Measurements from ENCODE around the gene LYRM1. TPM values are rescaled to one million over a fixed set of nuclear protein-coding genes. Genes with fewer than 3 reads are reported as not detected.

Gene LYRM1
- total and polyA plus RNA-seq, 10 of the 15 experiments (the other 5 are each of a cell fraction or from before 2014, with no cell fraction given) = 18.4 to 54.4 (median 38.0) TPM

Other genes with a start within 250 kb of the LYRM1 start
- 0.22 TPM in 1 of 2 replicates, not detected in the other for gene ACSM1, start 203.1 kb upstream of the LYRM1 start, total RNA-seq (2014; rRNA removed)
- gene ACSM1, start 203.1 kb upstream of the LYRM1 start, total RNA-seq (2014; rRNA removed; fragmentation: Illumina TruSeq; extraction: Trizol) = 0.09 and 0.22 TPM in 2 replicates
- gene ACSM1, start 203.1 kb upstream of the LYRM1 start, total RNA-seq (2021) = not detected in 2 replicates
- 0.15 and 0.26 TPM in 2 replicates for gene ACSM1, start 203.1 kb upstream of the LYRM1 start, polyA plus RNA-seq (2011; rRNA removed)
- 0.13 and 0.55 TPM in 2 replicates for gene ACSM1, start 203.1 kb upstream of the LYRM1 start, polyA plus RNA-seq (2014; fragmentation: Illumina TruSeq; extraction: Trizol)
- under 1 TPM; 0.11 TPM for gene ACSM1, start 203.1 kb upstream of the LYRM1 start, polyA plus RNA-seq (2014; fragmentation: Nextera tagmentation; extraction: Ambion mirVana)
- gene ACSM1, start 203.1 kb upstream of the LYRM1 start, polyA plus RNA-seq (2014; rRNA removed) = 0.14 and 0.22 TPM in 2 replicates
- not detected for gene ACSM1, start 203.1 kb upstream of the LYRM1 start, polyA plus RNA-seq (2016; fragmentation: Nextera tagmentation; extraction: Ambion mirVana)
- 46.3 and 48.4 TPM in 2 replicates for gene THUMPD1, start 159.0 kb upstream of the LYRM1 start, total RNA-seq (2014; rRNA removed)
- gene THUMPD1, start 159.0 kb upstream of the LYRM1 start, total RNA-seq (2014; rRNA removed; fragmentation: Illumina TruSeq; extraction: Trizol) = 48.5 and 49.5 TPM in 2 replicates
- gene THUMPD1, start 159.0 kb upstream of the LYRM1 start, total RNA-seq (2021) = 33.7 and 36.2 TPM in 2 replicates
- 35.5 and 61.3 TPM in 2 replicates for gene THUMPD1, start 159.0 kb upstream of the LYRM1 start, polyA plus RNA-seq (2011; rRNA removed)
- gene THUMPD1, start 159.0 kb upstream of the LYRM1 start, polyA plus RNA-seq (2014; fragmentation: Illumina TruSeq; extraction: Trizol) = 37.7 and 44.4 TPM in 2 replicates
- gene THUMPD1, start 159.0 kb upstream of the LYRM1 start, polyA plus RNA-seq (2014; fragmentation: Nextera tagmentation; extraction: Ambion mirVana) = 10 to 100 TPM; 21.5 to 26.1 TPM
- 28.9 and 31.7 TPM in 2 replicates for gene THUMPD1, start 159.0 kb upstream of the LYRM1 start, polyA plus RNA-seq (2014; rRNA removed)
- 10 to 100 TPM; 45.2 to 49.5 TPM for gene THUMPD1, start 159.0 kb upstream of the LYRM1 start, polyA plus RNA-seq (2016; fragmentation: Nextera tagmentation; extraction: Ambion mirVana)
- gene ACSM3, start 136.8 kb upstream of the LYRM1 start, total RNA-seq (2014; rRNA removed) = 4.5 and 7.7 TPM in 2 replicates
- 5.4 and 6.5 TPM in 2 replicates for gene ACSM3, start 136.8 kb upstream of the LYRM1 start, total RNA-seq (2014; rRNA removed; fragmentation: Illumina TruSeq; extraction: Trizol)
- 4.4 and 7.1 TPM in 2 replicates for gene ACSM3, start 136.8 kb upstream of the LYRM1 start, total RNA-seq (2021)
- 21.0 and 28.6 TPM in 2 replicates for gene ACSM3, start 136.8 kb upstream of the LYRM1 start, polyA plus RNA-seq (2011; rRNA removed)
- gene ACSM3, start 136.8 kb upstream of the LYRM1 start, polyA plus RNA-seq (2014; fragmentation: Illumina TruSeq; extraction: Trizol) = 6.7 and 7.5 TPM in 2 replicates
- gene ACSM3, start 136.8 kb upstream of the LYRM1 start, polyA plus RNA-seq (2014; fragmentation: Nextera tagmentation; extraction: Ambion mirVana) = 1 to 10 TPM; 5.0 to 6.8 TPM
- 4.2 and 4.9 TPM in 2 replicates for gene ACSM3, start 136.8 kb upstream of the LYRM1 start, polyA plus RNA-seq (2014; rRNA removed)
- gene ACSM3, start 136.8 kb upstream of the LYRM1 start, polyA plus RNA-seq (2016; fragmentation: Nextera tagmentation; extraction: Ambion mirVana) = 1 to 10 TPM; 6.9 to 7.9 TPM
- gene ERI2, start 94.3 kb upstream of the LYRM1 start, total RNA-seq (2014; rRNA removed) = 20.3 and 24.4 TPM in 2 replicates
- 19.9 and 24.4 TPM in 2 replicates for gene ERI2, start 94.3 kb upstream of the LYRM1 start, total RNA-seq (2014; rRNA removed; fragmentation: Illumina TruSeq; extraction: Trizol)
- 17.4 and 18.5 TPM in 2 replicates for gene ERI2, start 94.3 kb upstream of the LYRM1 start, total RNA-seq (2021)
- 29.9 and 40.7 TPM in 2 replicates for gene ERI2, start 94.3 kb upstream of the LYRM1 start, polyA plus RNA-seq (2011; rRNA removed)
- gene ERI2, start 94.3 kb upstream of the LYRM1 start, polyA plus RNA-seq (2014; fragmentation: Illumina TruSeq; extraction: Trizol) = 17.5 and 21.2 TPM in 2 replicates
- 1 to 10 TPM; 7.7 to 7.8 TPM for gene ERI2, start 94.3 kb upstream of the LYRM1 start, polyA plus RNA-seq (2014; fragmentation: Nextera tagmentation; extraction: Ambion mirVana)
- 12.0 and 16.1 TPM in 2 replicates for gene ERI2, start 94.3 kb upstream of the LYRM1 start, polyA plus RNA-seq (2014; rRNA removed)
- gene ERI2, start 94.3 kb upstream of the LYRM1 start, polyA plus RNA-seq (2016; fragmentation: Nextera tagmentation; extraction: Ambion mirVana) = 10 to 100 TPM; 34.4 to 35.5 TPM
- gene REXO5, start 94.2 kb upstream of the LYRM1 start, total RNA-seq (2014; rRNA removed) = 10.3 and 12.9 TPM in 2 replicates
- 9.9 and 11.0 TPM in 2 replicates for gene REXO5, start 94.2 kb upstream of the LYRM1 start, total RNA-seq (2014; rRNA removed; fragmentation: Illumina TruSeq; extraction: Trizol)
- 9.3 and 9.4 TPM in 2 replicates for gene REXO5, start 94.2 kb upstream of the LYRM1 start, total RNA-seq (2021)
- 9.4 and 13.6 TPM in 2 replicates for gene REXO5, start 94.2 kb upstream of the LYRM1 start, polyA plus RNA-seq (2011; rRNA removed)
- gene REXO5, start 94.2 kb upstream of the LYRM1 start, polyA plus RNA-seq (2014; fragmentation: Illumina TruSeq; extraction: Trizol) = 9.2 and 10.3 TPM in 2 replicates
- gene REXO5, start 94.2 kb upstream of the LYRM1 start, polyA plus RNA-seq (2014; fragmentation: Nextera tagmentation; extraction: Ambion mirVana) = 1 to 10 TPM; 3.8 to 4.1 TPM
- 8.6 and 12.9 TPM in 2 replicates for gene REXO5, start 94.2 kb upstream of the LYRM1 start, polyA plus RNA-seq (2014; rRNA removed)
- gene REXO5, start 94.2 kb upstream of the LYRM1 start, polyA plus RNA-seq (2016; fragmentation: Nextera tagmentation; extraction: Ambion mirVana) = 10 to 100 TPM; 15.4 to 15.5 TPM
- 2.4 and 2.8 TPM in 2 replicates for gene DCUN1D3, start 413 bp upstream of the LYRM1 start, total RNA-seq (2014; rRNA removed)
- 2.3 and 2.5 TPM in 2 replicates for gene DCUN1D3, start 413 bp upstream of the LYRM1 start, total RNA-seq (2014; rRNA removed; fragmentation: Illumina TruSeq; extraction: Trizol)
- 3.5 and 3.7 TPM in 2 replicates for gene DCUN1D3, start 413 bp upstream of the LYRM1 start, total RNA-seq (2021)
- gene DCUN1D3, start 413 bp upstream of the LYRM1 start, polyA plus RNA-seq (2011; rRNA removed) = 4.5 and 5.5 TPM in 2 replicates
- 1.6 and 1.8 TPM in 2 replicates for gene DCUN1D3, start 413 bp upstream of the LYRM1 start, polyA plus RNA-seq (2014; fragmentation: Illumina TruSeq; extraction: Trizol)
- 1 to 10 TPM in 1 of 2 experiments, under 1 TPM in 1; 0.47 to 1.2 TPM for gene DCUN1D3, start 413 bp upstream of the LYRM1 start, polyA plus RNA-seq (2014; fragmentation: Nextera tagmentation; extraction: Ambion mirVana)
- gene DCUN1D3, start 413 bp upstream of the LYRM1 start, polyA plus RNA-seq (2014; rRNA removed) = 1.9 TPM in 2 replicates
- gene DCUN1D3, start 413 bp upstream of the LYRM1 start, polyA plus RNA-seq (2016; fragmentation: Nextera tagmentation; extraction: Ambion mirVana) = 1 to 10 TPM; 1.3 to 1.8 TPM

All from GM12878 (cell line).